Gastroesophageal sphincter (tissue), 4 donors: Measurements from ENCODE around the gene GPR55. TPM values are rescaled to one million over a fixed set of nuclear protein-coding genes. Genes with fewer than 3 reads are reported as not detected.

Source experiments
- ATAC-seq: fragments of 150-250 bp; one replicate; pipeline ENCODE4 v1.9.1; 2016; ENCODE audit warnings: mild to moderate bottlenecking, moderate library complexity
- H3K27ac ChIP-seq, 4 donors: fragments of 200-600 bp; sonication (generic) in 3 of 4; 1 replicate in 3 of 4; 2 replicates in 1 of 4; pipeline ENCODE4 v1.5.1; 2016 to 2019
- H3K27me3 ChIP-seq: fragments of 200-600 bp; sonication (generic); one replicate; pipeline ENCODE4 v1.5.1; 2019
- H3K36me3 ChIP-seq, 2 donors: fragments of 200-600 bp; sonication (generic); one replicate each; pipeline ENCODE4 v1.5.1; 2019; ENCODE audit warnings: control low read depth in 1 of 2
- H3K4me1 ChIP-seq, 3 donors: fragments of 200-600 bp; sonication (generic); 1 replicate in 2 of 3; 2 replicates in 1 of 3; pipeline ENCODE4 v1.5.1; 2016 to 2019; ENCODE audit warnings: control low read depth in 2 of 3
- H3K4me3 ChIP-seq, 2 donors: fragments of 200-600 bp; sonication (generic); one replicate each; pipeline ENCODE4 v1.5.1; 2019; ENCODE audit warnings: mild to moderate bottlenecking in 1 of 2, moderate library complexity in 1 of 2
- H3K9me3 ChIP-seq, 3 donors: fragments of 200-600 bp; sonication (generic); one replicate each; pipeline ENCODE4 v1.5.1; 2017 to 2019; ENCODE audit warnings: control low read depth in 2 of 3
- CTCF ChIP-seq, 4 experiments: fragments of 200-600 bp in 2 of 4; fragments of 450-650 bp in 2 of 4; sonication (generic) in 1 of 4; IDR thresholded peaks; one replicate each; pipeline ENCODE4 v1.5.1; 2017 to 2019; ENCODE audit warnings: antibody characterized with exemption in 4 of 4, mild to moderate bottlenecking in 2 of 4, moderate library complexity in 2 of 4
- EP300 ChIP-seq: sonication (generic); formaldehyde crosslinking; IDR thresholded peaks from one replicate; pipeline ENCODE4 v1.6.1; 2017; ENCODE audit warnings: antibody characterized with exemption, mild to moderate bottlenecking
- POLR2A ChIP-seq, 2 donors: fragments of 450-650 bp; IDR thresholded peaks; one replicate each; pipeline ENCODE4 v1.6.1; 2017; ENCODE audit warnings: antibody characterized with exemption in 2 of 2, mild to moderate bottlenecking in 2 of 2, moderate library complexity in 1 of 2
- POLR2AphosphoS5 ChIP-seq: sonication (generic); formaldehyde crosslinking; IDR thresholded peaks from one replicate; pipeline ENCODE4 v1.6.1; 2017; ENCODE audit warnings: antibody characterized with exemption
- WGBS, 2 donors: methylation state at CpG; one replicate each; pipeline ENCODE4 v1.1.5; 2018; ENCODE audit warnings: low coverage in 1 of 2; 5-methylcytosine and 5-hydroxymethylcytosine counted together
- total RNA-seq, 4 donors: library from RNA; depleted of rRNA; stranded (reverse); fragments of >200 nt; gene quantifications; one replicate each; pipeline ENCODE4 v1.1.0, GENCODE V29; 2016

GPR55 gene
- total RNA-seq, 4 donors from 2014 or later = 0.08 to 0.12 TPM; not detected in 2

GRCh38 chr2:230874456-230874855 lies 50.6 kb downstream of the GPR55 start:
- TF ChIP-seq CTCF (IDR thresholded peaks at IDR 0.05) = no peak
- H3K36me3 ChIP-seq = peaks cover 0 to 58% of the 10 kb centered on the region in 2 donors
- no peak for ATAC-seq
- no peaks in the 10 kb centered on the region for H3K9me3 ChIP-seq
- H3K4me1 ChIP-seq = peaks cover 0 to 47% (median 27%) of the 10 kb centered on the region in 3 donors
- WGBS, 2 donors = 96% methylated on average over 5 of the region's 11 CpGs; no CpG with 5 or more reads in 1 of the 2 donors
- H3K27me3 ChIP-seq = no peaks in the 10 kb centered on the region
- no peak overlapping the region for H3K27ac ChIP-seq
- H3K4me3 ChIP-seq = no peak overlapping the region

GRCh38 chr2:230873661-230874401 lies 51.2 kb downstream of the GPR55 start:
- peaks cover 0 to 53% (median 29%) of the 10 kb centered on the region in 3 donors for H3K4me1 ChIP-seq
- peaks cover 0 to 52% of the 10 kb centered on the region in 2 donors for H3K36me3 ChIP-seq
- no peaks in the 10 kb centered on the region for H3K9me3 ChIP-seq
- H3K27me3 ChIP-seq = no peaks in the 10 kb centered on the region
- TF ChIP-seq POLR2AphosphoS5 = no peak
- TF ChIP-seq EP300 = no peak
- no peak for TF ChIP-seq CTCF (IDR thresholded peaks at IDR 0.05)
- no peak for TF ChIP-seq POLR2A (IDR thresholded peaks at IDR 0.05)
- no peak overlapping the region for H3K4me3 ChIP-seq
- H3K27ac ChIP-seq = peak overlapping the region in 1 of 4 donors; percentile 64
- ATAC-seq = no peak
- WGBS, 2 donors = 64 to 73% methylated on average over 5 of the region's 13 CpGs

GRCh38 chr2:230872968-230873660 lies 51.9 kb downstream of the GPR55 start:
- TF ChIP-seq POLR2A (IDR thresholded peaks at IDR 0.05) = no peak
- TF ChIP-seq EP300 = no peak
- TF ChIP-seq CTCF (IDR thresholded peaks at IDR 0.05) = no peak
- no peak for TF ChIP-seq POLR2AphosphoS5
- Histone ChIP-seq H3K4me1 (peaks cover 0 to 60% (median 34%) of the 10 kb centered on the region in 3 donors), H3K27me3 (no peaks in the 10 kb centered on the region), H3K27ac (peak overlapping the region in 3 of 4 donors; percentile 64 to 85 (median 64)), H3K9me3 (no peaks in the 10 kb centered on the region), H3K36me3 (peaks cover 0 to 45% of the 10 kb centered on the region in 2 donors), H3K4me3 (no peak overlapping the region)
- 83 to 85% methylated on average over 4 to 7 of the region's 21 CpGs for WGBS, 2 donors
- ATAC-seq = no peak

- no peak for ATAC-seq
- no peak overlapping the region for H3K4me3 ChIP-seq
- no peaks in the 10 kb centered on the region for H3K27me3 ChIP-seq
- no peak for TF ChIP-seq EP300
- TF ChIP-seq POLR2A (IDR thresholded peaks at IDR 0.05) = no peak
- TF ChIP-seq CTCF (IDR thresholded peaks at IDR 0.05) = no peak
- no peak for TF ChIP-seq POLR2AphosphoS5
- WGBS, 2 donors = 84% methylated on average over 9 of the region's 14 CpGs; no CpG with 5 or more reads in 1 of the 2 donors
- peaks cover 0 to 68% (median 34%) of the 10 kb centered on the region in 3 donors for H3K4me1 ChIP-seq
- H3K27ac ChIP-seq = peak overlapping the region in 3 of 4 donors; percentile 64 to 85 (median 64)
- H3K36me3 ChIP-seq = peaks cover 0 to 37% of the 10 kb centered on the region in 2 donors
- H3K9me3 ChIP-seq = no peaks in the 10 kb centered on the region
Observed at GRCh38 chr2:230872151-230872967, 52.7 kb downstream of the GPR55 start.
